ENCODE data around the gene ANKRD62.
"Not testable (repeated sequence)": the region's sequence is repeated elsewhere in the genome, so short reads cannot be mapped to it uniquely, and the experiment has no call there.

Gene ANKRD62

GRCh38 chr18:12068316-12068949 lies 25.2 kb upstream of the ANKRD62 start:
- not testable (repeated sequence) for H3K36me3 ChIP-seq (ENCODE audit: control insufficient read depth, insufficient read depth, low read length, severe bottlenecking); H3K9me3 ChIP-seq (ENCODE audit: control insufficient read depth, low read length); H3K9ac ChIP-seq (ENCODE audit: low read length); H3K27me3 ChIP-seq (replicated peaks; ENCODE audit: control insufficient read depth, insufficient read depth, low read length); H3K4me1 ChIP-seq (ENCODE audit: control insufficient read depth, insufficient read depth, low read length); DNase-seq (ENCODE audit: low read depth)
- H3K4me3 ChIP-seq (ENCODE audit: low read length), result peak overlapping the region; percentile 47

GRCh38 chr18:12068950-12069320 lies 24.7 kb upstream of the ANKRD62 start:
- Histone ChIP-seq H3K4me3 (ENCODE audit: low read length) (peak overlapping the region; percentile 47), H3K4me1 (ENCODE audit: control insufficient read depth, insufficient read depth, low read length) (no peaks in the 10 kb centered on the region), H3K27me3 (replicated peaks; ENCODE audit: control insufficient read depth, insufficient read depth, low read length) (no peaks in the 10 kb centered on the region), H3K9ac (ENCODE audit: low read length) (no peak overlapping the region), H3K9me3 (ENCODE audit: control insufficient read depth, low read length) (no peaks in the 10 kb centered on the region), H3K36me3 (ENCODE audit: control insufficient read depth, insufficient read depth, low read length, severe bottlenecking) (no peaks in the 10 kb centered on the region)
- DNase-seq (ENCODE audit: low read depth), result no peak

GRCh38 chr18:12071066-12071465 lies 22.6 kb upstream of the ANKRD62 start:
- not testable (repeated sequence) for H3K9me3 ChIP-seq (ENCODE audit: control insufficient read depth, low read length); H3K36me3 ChIP-seq (ENCODE audit: control insufficient read depth, insufficient read depth, low read length, severe bottlenecking); H3K27me3 ChIP-seq (replicated peaks; ENCODE audit: control insufficient read depth, insufficient read depth, low read length); DNase-seq (ENCODE audit: low read depth); H3K4me3 ChIP-seq (ENCODE audit: low read length); H3K4me1 ChIP-seq (ENCODE audit: control insufficient read depth, insufficient read depth, low read length); H3K9ac ChIP-seq (ENCODE audit: low read length)

- no peak overlapping the region for H3K9ac ChIP-seq (ENCODE audit: low read length)
- H3K27me3 ChIP-seq (replicated peaks; ENCODE audit: control insufficient read depth, insufficient read depth, low read length), result no peaks in the 10 kb centered on the region
- no peaks in the 10 kb centered on the region for H3K9me3 ChIP-seq (ENCODE audit: control insufficient read depth, low read length)
- H3K36me3 ChIP-seq (ENCODE audit: control insufficient read depth, insufficient read depth, low read length, severe bottlenecking), result no peaks in the 10 kb centered on the region
- no peak overlapping the region for H3K4me3 ChIP-seq (ENCODE audit: low read length)
- no peaks in the 10 kb centered on the region for H3K4me1 ChIP-seq (ENCODE audit: control insufficient read depth, insufficient read depth, low read length)
- DNase-seq (ENCODE audit: low read depth), result no peak
Measured at GRCh38 chr18:12072996-12073395, 20.6 kb upstream of the ANKRD62 start.

GRCh38 chr18:12074736-12075135 lies 18.9 kb upstream of the ANKRD62 start:
- DNase-seq (ENCODE audit: low read depth), result peak; percentile 22
- Histone ChIP-seq H3K27me3 (replicated peaks; ENCODE audit: control insufficient read depth, insufficient read depth, low read length) (no peaks in the 10 kb centered on the region), H3K36me3 (ENCODE audit: control insufficient read depth, insufficient read depth, low read length, severe bottlenecking) (no peaks in the 10 kb centered on the region), H3K4me3 (ENCODE audit: low read length) (no peak overlapping the region), H3K9ac (ENCODE audit: low read length) (no peak overlapping the region), H3K9me3 (ENCODE audit: control insufficient read depth, low read length) (no peaks in the 10 kb centered on the region), H3K4me1 (ENCODE audit: control insufficient read depth, insufficient read depth, low read length) (peaks cover 4% of the 10 kb centered on the region)

- Histone ChIP-seq H3K9ac (ENCODE audit: low read length) (peak overlapping the region; percentile 82), H3K4me3 (ENCODE audit: low read length) (peak overlapping the region; percentile 52), H3K9me3 (ENCODE audit: control insufficient read depth, low read length) (no peaks in the 10 kb centered on the region), H3K36me3 (ENCODE audit: control insufficient read depth, insufficient read depth, low read length, severe bottlenecking) (no peaks in the 10 kb centered on the region), H3K4me1 (ENCODE audit: control insufficient read depth, insufficient read depth, low read length) (peaks cover 10% of the 10 kb centered on the region), H3K27me3 (replicated peaks; ENCODE audit: control insufficient read depth, insufficient read depth, low read length) (no peaks in the 10 kb centered on the region)
- DNase-seq (ENCODE audit: low read depth), result peak; percentile 53
Measured at GRCh38 chr18:12076424-12077140, 17.1 kb upstream of the ANKRD62 start.

- H3K36me3 ChIP-seq (ENCODE audit: control insufficient read depth, insufficient read depth, low read length, severe bottlenecking); H3K9me3 ChIP-seq (ENCODE audit: control insufficient read depth, low read length); H3K4me1 ChIP-seq (ENCODE audit: control insufficient read depth, insufficient read depth, low read length); H3K9ac ChIP-seq (ENCODE audit: low read length); DNase-seq (ENCODE audit: low read depth); H3K27me3 ChIP-seq (replicated peaks; ENCODE audit: control insufficient read depth, insufficient read depth, low read length); H3K4me3 ChIP-seq (ENCODE audit: low read length): not testable (repeated sequence)
Measured at GRCh38 chr18:12077994-12078393, 15.6 kb upstream of the ANKRD62 start.

GRCh38 chr18:12079491-12080237 lies 14.0 kb upstream of the ANKRD62 start:
- DNase-seq (ENCODE audit: low read depth), result peak; percentile 49
- Histone ChIP-seq H3K9me3 (ENCODE audit: control insufficient read depth, low read length) (no peaks in the 10 kb centered on the region), H3K4me1 (ENCODE audit: control insufficient read depth, insufficient read depth, low read length) (peaks cover 10% of the 10 kb centered on the region), H3K27me3 (replicated peaks; ENCODE audit: control insufficient read depth, insufficient read depth, low read length) (no peaks in the 10 kb centered on the region), H3K9ac (ENCODE audit: low read length) (no peak overlapping the region), H3K36me3 (ENCODE audit: control insufficient read depth, insufficient read depth, low read length, severe bottlenecking) (no peaks in the 10 kb centered on the region), H3K4me3 (ENCODE audit: low read length) (no peak overlapping the region)

GRCh38 chr18:12085136-12085535 lies 8.5 kb upstream of the ANKRD62 start:
- Histone ChIP-seq H3K4me1 (ENCODE audit: control insufficient read depth, insufficient read depth, low read length) (peaks cover 2% of the 10 kb centered on the region), H3K36me3 (ENCODE audit: control insufficient read depth, insufficient read depth, low read length, severe bottlenecking) (no peaks in the 10 kb centered on the region), H3K9ac (ENCODE audit: low read length) (no peak overlapping the region), H3K4me3 (ENCODE audit: low read length) (no peak overlapping the region), H3K27me3 (replicated peaks; ENCODE audit: control insufficient read depth, insufficient read depth, low read length) (no peaks in the 10 kb centered on the region), H3K9me3 (ENCODE audit: control insufficient read depth, low read length) (no peaks in the 10 kb centered on the region)
- no peak for DNase-seq (ENCODE audit: low read depth)

GRCh38 chr18:12085786-12086185 lies 7.9 kb upstream of the ANKRD62 start:
- Histone ChIP-seq H3K27me3 (replicated peaks; ENCODE audit: control insufficient read depth, insufficient read depth, low read length) (no peaks in the 10 kb centered on the region), H3K36me3 (ENCODE audit: control insufficient read depth, insufficient read depth, low read length, severe bottlenecking) (no peaks in the 10 kb centered on the region), H3K9ac (ENCODE audit: low read length) (no peak overlapping the region), H3K4me3 (ENCODE audit: low read length) (no peak overlapping the region), H3K4me1 (ENCODE audit: control insufficient read depth, insufficient read depth, low read length) (no peaks in the 10 kb centered on the region), H3K9me3 (ENCODE audit: control insufficient read depth, low read length) (no peaks in the 10 kb centered on the region)
- no peak for DNase-seq (ENCODE audit: low read depth)

GRCh38 chr18:12086249-12086648 lies 7.4 kb upstream of the ANKRD62 start:
- Histone ChIP-seq H3K9me3 (ENCODE audit: control insufficient read depth, low read length) (no peaks in the 10 kb centered on the region), H3K36me3 (ENCODE audit: control insufficient read depth, insufficient read depth, low read length, severe bottlenecking) (no peaks in the 10 kb centered on the region), H3K4me3 (ENCODE audit: low read length) (no peak overlapping the region), H3K27me3 (replicated peaks; ENCODE audit: control insufficient read depth, insufficient read depth, low read length) (no peaks in the 10 kb centered on the region), H3K9ac (ENCODE audit: low read length) (no peak overlapping the region), H3K4me1 (ENCODE audit: control insufficient read depth, insufficient read depth, low read length) (no peaks in the 10 kb centered on the region)
- DNase-seq (ENCODE audit: low read depth), result no peak

Data from adipocyte (in vitro differentiated cells).